GM23338 (cell line): ENCODE results near the gene BSCL2.

Experiments used
- EZH2 ChIP-seq: fragments of 200-600 bp; sonication (generic); IDR thresholded peaks from one replicate; pipeline ENCODE4 v1.8.0; 2017; ENCODE audit warnings: antibody characterized with exemption, mild to moderate bottlenecking, low read depth; ENCODE audit not compliant: unreplicated experiment
- JUNB ChIP-seq: IDR thresholded peaks from one replicate; pipeline ENCODE4 v1.6.1; 2016; ENCODE audit warnings: antibody characterized with exemption; ENCODE audit not compliant: unreplicated experiment
- POLR2AphosphoS5 ChIP-seq: IDR thresholded peaks from 2 replicates; pipeline ENCODE4 v1.6.1; 2016; ENCODE audit warnings: antibody characterized with exemption, low read depth
- TF ChIP-seq, protein P1 (sequence below), 2 experiments: fragments of 200-600 bp in 1 of 2; sonication (generic) in 1 of 2; conservative IDR thresholded peaks; 2 replicates each; pipeline versions ENCODE4 v1.5.1 to v1.6.1; 2016 to 2017; ENCODE audit warnings: antibody characterized with exemption in 2 of 2, low read depth in 2 of 2, mild to moderate bottlenecking in 2 of 2, moderate library complexity in 1 of 2
- TF ChIP-seq, protein P2 (sequence below): IDR thresholded peaks from 2 replicates; pipeline ENCODE4 v1.6.1; 2016; ENCODE audit warnings: antibody characterized with exemption

DNA sequence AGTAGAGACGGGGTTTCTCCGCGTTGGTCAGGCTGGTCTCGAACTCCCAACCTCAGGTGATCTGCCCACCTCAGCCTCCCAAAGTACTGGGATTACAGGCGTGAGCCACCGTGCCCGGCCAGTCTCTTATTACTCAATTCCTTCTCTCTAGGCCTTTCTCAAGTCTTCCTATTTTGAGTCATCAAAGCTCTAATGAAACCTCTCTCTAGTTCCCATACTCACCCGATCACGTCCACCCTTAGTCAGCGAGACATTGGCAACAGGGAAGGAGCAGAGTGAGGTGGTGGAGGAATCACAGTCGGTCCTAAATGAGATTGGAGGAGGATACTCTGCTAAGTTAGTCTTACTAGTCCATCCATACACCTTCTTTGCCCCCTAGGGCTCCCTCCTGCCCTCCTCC is 5.0 kb downstream of the BSCL2 start:
- TF ChIP-seq EZH2, result no peak
- TF ChIP-seq, protein P1, sequence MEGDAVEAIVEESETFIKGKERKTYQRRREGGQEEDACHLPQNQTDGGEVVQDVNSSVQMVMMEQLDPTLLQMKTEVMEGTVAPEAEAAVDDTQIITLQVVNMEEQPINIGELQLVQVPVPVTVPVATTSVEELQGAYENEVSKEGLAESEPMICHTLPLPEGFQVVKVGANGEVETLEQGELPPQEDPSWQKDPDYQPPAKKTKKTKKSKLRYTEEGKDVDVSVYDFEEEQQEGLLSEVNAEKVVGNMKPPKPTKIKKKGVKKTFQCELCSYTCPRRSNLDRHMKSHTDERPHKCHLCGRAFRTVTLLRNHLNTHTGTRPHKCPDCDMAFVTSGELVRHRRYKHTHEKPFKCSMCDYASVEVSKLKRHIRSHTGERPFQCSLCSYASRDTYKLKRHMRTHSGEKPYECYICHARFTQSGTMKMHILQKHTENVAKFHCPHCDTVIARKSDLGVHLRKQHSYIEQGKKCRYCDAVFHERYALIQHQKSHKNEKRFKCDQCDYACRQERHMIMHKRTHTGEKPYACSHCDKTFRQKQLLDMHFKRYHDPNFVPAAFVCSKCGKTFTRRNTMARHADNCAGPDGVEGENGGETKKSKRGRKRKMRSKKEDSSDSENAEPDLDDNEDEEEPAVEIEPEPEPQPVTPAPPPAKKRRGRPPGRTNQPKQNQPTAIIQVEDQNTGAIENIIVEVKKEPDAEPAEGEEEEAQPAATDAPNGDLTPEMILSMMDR (conservative IDR thresholded peaks at IDR 0.05; ENCODE audit: low read depth in 2 of 2), result no peak
- no peak for TF ChIP-seq POLR2AphosphoS5
- no peak for TF ChIP-seq JUNB
- TF ChIP-seq, protein P2, sequence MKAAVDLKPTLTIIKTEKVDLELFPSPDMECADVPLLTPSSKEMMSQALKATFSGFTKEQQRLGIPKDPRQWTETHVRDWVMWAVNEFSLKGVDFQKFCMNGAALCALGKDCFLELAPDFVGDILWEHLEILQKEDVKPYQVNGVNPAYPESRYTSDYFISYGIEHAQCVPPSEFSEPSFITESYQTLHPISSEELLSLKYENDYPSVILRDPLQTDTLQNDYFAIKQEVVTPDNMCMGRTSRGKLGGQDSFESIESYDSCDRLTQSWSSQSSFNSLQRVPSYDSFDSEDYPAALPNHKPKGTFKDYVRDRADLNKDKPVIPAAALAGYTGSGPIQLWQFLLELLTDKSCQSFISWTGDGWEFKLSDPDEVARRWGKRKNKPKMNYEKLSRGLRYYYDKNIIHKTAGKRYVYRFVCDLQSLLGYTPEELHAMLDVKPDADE, result no peak
